NCI-H2107 treated with DMSO at 0.1 percent for 48 hours (cell line): ENCODE data around the gene OSBP2.

Source experiments
- DNase-seq: peaks from one replicate; lab custom pipeline; 2025; ENCODE audit not compliant: unreplicated experiment; lab: John Stamatoyannopoulos, UW

Gene OSBP2

DNA sequence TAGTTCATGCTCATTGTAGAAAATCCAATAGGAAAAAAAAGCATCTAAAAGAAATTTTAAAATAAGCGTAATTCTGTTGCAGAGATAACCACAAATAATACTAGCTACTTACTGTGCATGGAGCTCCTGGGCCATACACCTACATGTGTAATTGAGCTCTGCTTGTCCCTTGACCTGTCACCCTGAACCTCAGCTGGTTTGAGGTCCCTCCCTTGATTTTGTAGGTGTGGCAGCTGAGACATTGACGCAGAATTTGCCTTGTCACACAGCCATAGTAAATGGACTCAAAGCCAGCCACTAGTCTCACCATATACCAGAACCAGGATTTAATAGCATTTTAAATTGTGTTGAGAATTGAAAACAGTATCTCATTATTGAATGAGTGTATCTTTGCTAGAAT lies 138.6 kb downstream of the OSBP2 start:
- no peak for DNase-seq

DNA sequence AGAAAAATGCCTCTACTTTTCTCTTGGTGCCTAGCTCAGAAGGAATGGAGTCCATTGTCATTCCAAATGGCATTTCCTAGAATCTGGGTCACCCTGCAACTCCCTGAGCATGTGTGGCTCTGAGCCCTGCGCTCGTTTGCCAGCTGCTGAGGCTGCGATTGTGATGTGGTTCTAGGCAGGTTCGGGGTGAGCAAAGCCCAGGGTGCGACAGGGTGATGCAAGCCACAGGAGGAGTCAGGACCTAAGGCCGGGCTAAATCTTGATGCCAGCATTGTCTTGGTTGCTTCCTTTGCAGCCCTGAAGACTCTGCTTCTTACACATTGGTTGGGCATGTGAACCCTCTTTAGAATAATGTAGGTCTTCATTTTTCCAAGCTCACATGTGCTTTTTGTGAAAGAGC lies 142.9 kb downstream of the OSBP2 start:
- DNase-seq: no peak

DNA sequence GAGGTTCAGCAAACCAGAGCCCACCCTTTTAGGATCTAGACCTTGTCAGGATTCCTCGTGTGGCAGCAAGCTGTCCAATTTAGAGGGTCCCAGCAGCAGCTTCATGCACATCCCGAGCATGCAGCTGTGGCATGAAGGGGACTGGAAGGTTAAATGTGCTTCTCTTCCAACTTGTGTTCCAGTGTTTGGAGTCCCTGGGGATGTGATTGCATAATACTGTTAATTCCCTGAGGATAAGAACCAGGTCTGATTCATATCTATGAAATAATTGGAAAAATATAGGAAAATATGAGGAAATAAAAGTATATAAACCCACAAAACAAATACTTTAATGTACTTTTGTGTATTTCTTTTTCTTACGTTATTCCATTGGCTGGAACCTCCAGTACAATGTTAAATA lies 143.4 kb downstream of the OSBP2 start:
- no peak for DNase-seq

DNA sequence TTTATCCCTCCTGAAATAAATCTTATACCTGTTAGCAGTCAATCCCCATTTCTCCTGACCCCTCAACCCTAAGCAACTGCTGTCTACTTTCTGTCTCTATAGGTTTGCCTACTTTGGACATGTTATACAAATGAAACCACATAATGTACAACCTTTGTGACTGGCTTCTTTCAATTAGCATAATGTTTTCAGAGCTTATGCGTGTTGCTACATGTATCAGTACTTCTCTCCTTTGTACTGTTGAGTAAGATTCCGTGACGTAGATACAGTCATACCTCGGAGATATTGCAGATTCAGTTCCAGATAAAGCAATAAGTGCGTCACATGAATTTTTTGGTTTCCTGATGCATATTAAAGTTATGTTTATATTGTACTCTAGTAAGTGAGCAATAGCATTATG lies 146.6 kb downstream of the OSBP2 start:
- DNase-seq: no peak

DNA sequence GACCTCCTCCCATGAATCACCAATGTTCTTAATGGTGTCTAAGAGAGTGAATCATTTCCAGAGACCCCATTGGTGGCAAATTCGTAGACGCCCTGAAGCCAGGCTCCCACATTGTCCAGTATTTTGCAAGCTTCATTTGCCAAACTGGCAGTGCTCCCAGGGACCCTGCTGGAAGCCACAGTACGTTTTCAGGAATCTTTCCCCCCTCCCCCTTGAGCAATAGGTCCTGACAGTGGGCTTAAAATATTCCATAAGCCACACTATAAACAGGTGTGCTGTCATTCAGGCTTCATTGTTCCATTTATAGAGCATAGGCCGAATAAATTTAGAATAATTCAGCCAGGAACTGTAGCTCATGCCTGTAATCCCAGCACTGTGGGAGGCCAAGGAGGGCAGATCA lies 148.6 kb downstream of the OSBP2 start:
- DNase-seq: no peak

DNA sequence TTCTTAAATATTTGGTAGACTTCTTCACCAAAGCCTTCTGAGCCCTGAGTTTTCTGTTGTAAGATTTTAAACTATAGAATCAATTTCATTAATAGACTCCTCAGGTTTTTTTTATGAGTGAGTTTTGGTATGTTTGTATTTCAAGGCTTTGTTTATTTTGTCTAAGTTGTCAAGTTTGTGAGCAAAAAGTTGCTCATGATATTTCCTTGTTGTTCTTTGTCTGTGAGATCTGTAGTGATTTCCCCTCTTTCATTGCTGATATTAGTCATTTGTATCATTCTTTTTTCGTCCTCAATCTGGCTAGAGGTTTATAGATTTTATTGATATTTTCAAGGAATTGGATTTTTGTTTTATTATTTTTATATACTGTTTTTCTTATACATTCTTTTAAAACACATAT lies 152.9 kb downstream of the OSBP2 start:
- no peak for DNase-seq

DNA sequence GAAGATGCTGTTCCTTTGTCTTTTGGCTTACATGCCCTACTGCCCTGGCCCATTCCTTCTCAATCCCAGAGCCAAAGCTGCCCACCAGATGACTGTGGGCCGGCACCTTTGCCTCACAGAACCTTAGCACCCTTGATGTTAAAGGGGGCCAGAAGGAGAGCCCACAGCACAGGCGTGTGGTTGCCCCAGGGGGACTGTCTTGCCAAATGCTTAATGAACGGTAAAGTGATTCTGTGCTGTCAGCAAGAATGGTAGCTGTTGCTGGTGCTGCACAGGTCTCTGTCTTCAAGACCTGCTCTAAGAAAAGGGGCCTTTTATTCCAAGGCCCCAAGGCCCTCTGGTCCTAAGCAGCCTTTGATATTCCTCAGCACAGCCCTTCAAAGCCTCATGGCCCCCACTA lies 160.6 kb downstream of the OSBP2 start:
- DNase-seq: no peak

DNA sequence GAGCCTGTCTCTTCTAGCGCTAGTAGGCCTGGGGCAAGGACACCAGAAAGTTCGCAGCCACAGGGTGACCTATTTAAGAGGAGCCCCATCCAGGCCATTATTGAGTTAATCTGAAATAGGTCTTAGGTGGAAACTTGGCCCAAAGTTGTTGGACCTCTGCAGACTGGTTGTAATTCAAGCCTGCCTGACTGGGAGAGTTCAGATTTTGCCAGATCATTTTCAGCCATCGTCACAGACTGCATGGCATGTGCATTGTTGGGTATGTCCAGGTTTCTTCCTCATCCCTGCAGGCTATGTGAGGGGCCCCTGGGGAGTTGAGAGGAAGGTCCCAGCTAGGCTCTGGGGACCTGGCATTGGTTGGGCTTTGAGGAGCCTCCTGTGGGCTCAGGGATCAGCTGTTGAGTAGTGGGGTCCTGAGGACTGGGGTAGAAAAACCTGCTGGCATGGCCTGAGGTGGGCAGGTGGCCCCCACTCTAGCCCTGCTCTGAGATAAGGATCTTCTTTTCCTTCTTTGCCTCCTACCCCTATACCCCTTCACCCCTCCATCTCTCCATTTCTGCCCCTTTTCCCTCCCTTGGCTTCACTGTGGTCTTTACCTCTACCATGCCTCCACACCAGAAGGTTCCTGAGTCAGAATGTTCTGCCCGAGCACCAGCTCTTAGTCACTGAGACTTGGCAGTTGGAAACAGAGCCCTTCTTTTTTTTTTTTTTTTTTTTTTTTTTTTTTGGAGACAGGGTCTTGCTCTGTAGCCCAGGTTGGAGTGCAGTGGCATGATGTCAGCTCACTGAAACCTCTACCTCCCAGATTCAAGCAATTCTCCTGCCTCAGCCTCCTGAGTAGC lies 161.2 kb downstream of the OSBP2 start:
- DNase-seq: no peak

DNA sequence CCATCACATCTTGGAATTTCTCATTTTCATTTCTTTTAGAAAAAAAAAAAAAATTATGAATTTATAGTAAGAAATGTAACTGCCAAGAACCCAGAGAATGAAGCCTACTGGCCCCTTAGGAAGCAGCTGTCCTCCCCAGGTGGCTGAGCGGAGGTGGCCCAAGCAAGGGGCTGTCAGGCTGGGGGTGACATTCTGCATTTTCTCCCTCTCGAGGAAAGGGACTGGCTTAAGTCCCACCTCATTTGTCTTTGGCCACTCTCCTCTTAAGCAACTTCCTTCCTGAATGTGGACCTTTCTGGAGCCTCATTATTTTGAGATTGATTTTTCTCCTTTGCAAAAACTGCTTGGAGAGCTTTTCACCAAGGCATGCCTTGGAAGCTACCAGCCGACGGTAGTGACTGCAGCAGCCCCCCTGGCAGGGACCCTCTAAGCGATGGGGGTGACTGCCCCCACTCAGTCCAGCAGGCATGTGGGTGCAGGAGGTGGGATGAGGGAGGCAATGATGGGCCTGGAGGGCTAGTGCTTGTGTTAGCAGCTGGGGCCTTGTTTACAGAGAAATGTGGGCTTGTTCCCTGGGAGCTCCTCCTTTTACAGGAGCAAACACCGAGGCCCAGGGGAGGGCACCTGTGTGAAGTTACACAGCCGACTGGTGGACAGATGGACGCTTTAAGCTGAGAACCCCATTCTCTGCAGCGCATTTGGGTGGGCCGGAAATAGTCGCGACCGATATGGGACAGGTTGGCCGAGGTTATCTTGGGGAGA lies 162.2 kb downstream of the OSBP2 start:
- no peak for DNase-seq

DNA sequence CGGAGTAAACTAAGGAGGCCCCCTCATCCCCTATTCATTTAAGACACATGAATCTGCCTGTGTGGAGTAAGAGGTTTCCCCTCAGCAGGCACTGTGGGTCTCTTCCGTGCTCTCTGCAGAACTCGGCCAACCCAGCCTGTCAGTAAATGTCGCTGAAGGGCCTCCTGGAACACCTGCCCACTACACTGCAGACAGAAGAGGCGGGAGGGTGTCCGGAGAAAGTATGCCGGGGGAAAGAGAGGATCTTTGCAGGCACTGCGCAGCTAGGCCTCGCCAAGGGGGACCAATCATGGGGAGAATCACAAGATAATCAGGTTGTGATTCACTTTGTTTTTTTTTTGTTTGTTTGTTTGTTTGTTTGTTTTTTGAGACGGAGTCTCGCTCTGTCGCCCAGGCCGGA lies 163.1 kb downstream of the OSBP2 start:
- no peak for DNase-seq

DNA sequence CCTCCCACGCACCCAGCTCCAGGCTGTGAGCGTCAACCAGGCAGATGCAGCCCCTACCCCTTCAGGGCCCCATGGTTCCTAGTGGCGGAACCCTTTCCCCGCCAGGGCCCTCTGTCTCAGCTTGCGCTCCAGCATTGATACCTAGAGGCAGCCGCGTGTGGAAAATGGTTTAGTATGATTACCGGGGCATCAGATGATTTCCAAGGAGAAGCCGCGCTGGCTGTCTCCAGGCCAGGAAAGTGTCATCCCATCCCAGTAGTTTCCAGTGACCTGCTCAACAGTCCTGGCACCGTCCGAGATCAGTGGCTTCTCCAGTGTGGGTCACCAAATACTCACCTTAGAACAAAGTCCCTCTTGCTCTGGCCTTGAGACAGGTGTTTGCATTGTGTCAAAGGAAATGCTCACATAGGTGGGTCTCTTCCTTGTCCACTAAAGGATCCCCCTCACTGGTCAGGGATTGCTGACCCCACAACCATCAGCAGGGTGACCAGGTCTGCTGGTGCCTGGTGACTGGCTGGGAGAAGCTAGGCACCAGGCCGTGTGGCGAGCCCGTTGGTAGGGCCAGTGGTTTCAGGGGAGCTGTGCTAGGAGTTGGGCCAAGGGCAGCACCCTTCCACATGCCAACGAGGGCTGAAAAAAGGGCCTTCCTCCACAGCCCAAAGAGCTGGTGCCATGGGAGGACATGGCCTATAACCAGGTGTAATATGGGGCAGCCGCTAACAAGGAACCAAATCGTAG lies 164.5 kb downstream of the OSBP2 start:
- no peak for DNase-seq

DNA sequence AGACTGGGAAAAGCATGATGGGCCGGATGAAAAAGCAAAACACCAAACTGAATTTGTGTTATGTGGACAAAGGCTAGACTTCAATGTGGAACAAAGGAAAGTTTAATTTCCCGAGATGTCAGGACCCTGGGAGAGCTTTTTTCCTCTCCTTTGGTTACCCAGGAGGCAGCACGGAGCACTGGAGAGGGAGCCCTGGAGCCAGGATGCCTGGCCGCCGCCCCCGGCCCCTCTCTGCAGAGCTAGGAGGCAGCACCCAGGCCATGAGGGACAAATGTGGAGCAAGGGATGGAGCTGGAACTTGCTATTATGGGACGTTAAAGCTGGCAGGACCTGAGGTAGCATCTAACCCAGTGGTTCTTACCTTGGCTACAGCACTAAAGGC lies 165.0 kb downstream of the OSBP2 start:
- DNase-seq: no peak

DNA sequence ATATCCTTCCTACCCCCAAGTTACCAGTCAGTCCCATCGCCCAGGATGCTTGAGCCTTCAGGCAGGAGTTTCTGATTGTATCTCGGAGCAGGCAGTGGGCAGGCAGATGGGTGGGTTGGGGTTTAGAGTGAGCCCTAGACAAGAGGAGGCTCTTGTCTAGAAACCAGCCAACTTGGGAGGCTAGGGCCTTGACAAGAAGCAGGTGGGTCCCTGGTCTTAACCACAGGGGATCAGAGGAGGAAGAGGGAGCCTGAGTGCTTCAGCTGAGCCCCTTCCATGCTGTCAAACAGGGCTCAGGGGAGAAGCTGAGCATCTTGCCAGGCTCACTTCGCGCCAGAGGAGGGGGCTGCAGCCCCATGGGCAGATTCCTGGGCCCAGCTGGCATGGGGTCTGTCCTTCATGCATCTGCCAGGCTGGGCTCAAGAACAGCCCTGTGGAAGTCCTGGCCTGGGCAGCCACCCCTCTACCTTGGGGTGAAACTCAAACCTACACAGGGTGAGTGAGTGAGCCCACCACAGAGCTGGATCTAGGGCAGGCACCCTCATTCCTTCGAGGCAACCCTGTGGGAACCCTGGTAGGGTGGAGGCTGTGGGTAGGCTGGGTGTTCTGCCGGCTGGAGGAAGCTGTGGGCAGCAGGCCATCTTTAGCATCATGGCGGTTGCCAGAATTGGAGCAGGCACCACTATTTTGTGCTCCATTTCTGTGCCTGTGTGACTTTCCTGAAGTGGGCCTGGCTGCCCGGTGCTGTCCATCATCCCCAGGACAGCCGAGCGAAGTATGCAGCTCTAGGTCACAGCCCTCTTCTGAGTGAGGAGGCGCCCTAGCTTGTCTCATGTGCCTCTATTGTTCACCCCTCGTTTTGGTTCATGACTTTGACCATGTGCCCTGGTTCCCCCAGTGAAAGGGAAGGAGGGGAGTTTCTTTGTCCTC lies 165.8 kb downstream of the OSBP2 start:
- no peak for DNase-seq

DNA sequence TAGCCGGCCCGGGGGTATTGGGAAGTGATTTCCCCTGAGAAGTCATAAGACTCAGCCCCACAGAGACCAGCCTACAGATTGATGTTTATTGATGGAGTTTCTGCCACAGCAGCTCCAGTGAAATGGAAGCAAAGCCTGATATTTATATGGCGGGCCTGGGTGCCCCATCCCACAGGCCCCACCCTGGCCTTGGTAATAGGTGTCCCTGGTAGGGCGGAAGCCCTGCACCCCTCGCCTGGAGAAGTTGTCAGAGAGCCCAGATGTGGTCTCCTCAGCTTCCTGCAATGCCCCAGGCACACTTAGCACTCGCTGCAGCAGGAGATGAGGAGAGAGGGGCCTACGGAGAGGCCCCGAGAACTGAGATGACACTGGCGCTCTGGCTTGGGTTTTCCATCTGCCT lies 166.5 kb downstream of the OSBP2 start:
- no peak for DNase-seq

DNA sequence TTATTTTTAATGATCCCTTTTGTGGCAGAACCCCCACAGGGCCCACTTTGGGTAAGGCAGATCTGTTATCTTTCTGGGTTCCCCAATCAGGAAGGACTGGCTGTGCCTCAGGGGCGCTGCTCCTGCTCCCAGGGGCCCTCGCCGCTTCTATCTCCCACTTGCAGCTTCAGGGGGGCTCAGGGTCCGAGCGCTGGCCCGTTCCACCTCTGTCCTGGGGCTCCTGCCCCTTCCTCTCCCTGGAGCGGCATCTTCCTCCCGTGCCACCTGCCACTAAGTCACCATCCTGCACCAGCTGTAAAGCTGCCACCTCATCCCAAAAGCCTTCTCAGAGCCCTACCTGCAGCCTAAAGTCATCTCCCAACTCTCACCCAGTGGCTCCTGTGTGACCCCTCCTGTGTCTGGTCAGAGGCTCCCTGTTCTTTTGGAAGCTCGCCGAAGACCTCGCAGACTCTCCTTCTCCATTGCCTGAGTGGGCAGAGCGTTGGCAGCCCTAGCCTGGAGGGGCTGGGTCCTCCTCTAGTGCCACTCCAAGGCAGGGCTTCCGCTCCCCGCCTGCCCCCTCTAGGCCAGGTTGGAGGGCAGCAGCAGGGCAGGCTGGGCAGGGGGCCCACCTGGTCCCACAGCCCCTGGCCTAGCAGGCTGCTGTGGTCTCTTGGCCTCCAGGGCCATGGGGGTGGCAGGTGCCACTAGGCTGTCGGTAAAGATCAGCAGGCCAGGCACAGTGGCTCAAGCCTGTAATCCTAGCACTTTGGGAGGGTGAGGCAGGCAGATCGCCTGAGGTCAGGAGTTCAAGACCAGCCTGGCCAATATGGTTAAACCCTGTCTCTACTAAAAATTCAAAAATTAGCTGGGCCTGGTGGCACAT lies 167.2 kb downstream of the OSBP2 start:
- DNase-seq: no peak

DNA sequence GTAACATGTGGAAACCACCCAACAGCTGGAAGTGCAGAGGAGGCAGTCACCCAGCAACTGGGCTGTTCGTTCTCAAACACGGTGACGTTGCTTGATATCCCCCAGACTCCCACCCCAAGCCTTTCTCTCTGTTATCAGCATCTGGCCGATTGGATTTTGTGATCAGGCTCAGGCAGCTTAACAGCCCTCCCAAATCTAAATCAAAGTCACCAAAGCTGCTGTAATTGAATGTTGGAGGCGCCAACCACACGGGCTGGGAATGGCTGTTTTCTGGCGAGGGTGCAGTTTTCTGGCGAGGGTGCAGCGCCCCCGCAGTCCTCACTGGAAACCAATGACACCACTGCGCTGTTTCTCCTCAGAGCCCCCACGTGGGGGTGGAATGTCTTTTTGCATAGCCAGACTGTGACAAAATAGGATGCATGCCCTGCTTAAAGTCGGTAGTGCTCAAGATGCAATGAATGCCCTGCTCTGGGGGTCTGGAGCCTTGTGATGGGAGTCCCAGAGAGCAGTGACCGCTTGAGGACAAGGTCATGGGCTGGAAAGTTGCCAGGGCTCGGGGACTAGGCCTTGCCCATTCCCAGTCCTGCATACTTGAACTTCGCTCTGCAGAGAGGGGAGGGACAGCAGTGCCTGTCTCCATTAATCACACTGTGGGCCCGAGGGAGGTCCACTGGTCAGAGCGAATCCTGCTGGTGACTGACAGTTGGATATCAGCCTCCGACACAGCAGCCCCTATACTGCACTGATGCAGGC lies 168.6 kb downstream of the OSBP2 start:
- DNase-seq: no peak

DNA sequence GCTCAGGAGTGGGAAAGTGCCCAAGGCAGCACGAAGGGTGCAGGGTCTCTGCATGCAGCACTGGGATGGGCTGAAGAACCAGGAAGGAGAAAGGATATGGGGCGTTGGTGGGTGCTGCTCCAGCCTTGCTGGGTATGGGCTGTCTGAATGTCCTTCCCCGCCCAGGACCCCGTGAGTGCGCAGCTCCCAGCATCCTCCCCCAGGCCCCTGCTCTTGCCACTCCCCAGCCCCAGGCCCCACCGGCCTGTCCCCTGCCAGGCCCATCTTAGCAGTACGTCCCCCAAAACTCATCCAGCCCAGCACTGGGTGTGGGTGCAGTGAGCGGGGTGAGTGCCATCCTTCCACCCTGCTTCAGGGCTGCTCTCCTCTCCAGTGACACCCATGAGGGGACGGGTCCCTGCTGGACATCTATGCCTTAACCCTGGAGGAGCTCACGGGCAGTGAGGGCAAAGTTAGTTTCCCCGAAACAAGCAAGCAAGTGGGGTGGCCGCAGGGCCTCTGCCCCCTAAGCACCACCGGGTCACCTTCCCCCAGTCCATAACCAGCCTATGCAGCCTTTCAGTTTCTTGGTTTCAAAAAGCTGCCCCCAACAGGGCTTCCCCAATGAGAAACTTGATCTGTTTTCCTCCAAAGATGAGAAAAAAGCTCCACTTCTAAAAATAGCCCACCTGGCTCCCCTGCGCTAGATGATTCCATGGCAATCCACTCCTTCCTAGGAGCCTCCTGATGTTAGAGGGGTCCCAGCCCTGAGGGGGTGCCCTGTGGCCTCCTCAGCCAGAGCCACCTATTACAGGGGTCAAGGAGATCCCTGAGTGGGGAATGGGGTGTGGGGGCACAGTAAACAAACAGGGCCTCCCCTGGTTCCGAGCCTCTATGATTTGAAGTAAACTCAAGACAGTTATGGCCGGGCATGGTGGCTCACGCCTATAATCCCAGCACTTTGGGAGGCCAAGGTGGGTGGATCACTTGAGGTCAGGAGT lies 170.1 kb downstream of the OSBP2 start:
- no peak for DNase-seq

DNA sequence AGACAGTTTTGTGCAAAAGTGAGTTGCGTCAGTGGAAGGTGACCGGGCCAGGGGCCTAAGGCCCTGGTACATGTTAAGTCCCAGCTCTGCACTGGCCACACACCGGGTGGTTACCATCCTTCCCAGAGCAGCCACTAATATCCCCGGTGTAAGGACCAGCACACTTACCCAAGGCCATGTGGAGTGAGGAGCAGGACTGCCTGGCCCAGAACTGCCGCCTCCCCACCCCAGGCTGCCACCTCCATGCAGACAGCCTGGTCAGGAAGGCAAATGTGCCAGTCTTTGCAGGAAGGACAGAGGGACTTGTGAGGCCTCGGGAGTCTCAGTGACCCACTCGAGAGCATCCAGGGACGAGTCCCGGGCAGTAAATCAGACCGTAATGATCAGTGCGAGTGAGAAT lies 171.0 kb downstream of the OSBP2 start:
- no peak for DNase-seq
